H1 (cell line): ENCODE data around the gene PPM1L. TPM values are rescaled to one million over a fixed set of nuclear protein-coding genes. Genes with fewer than 3 reads are reported as not detected.

Source experiments
- BACH1 ChIP-seq: IDR thresholded peaks from 2 replicates; pipeline ENCODE4 v1.6.1; 2012; ENCODE audit warnings: low read length, improper control_type of control experiment
- CEBPB ChIP-seq: IDR thresholded peaks from 2 replicates; pipeline ENCODE4 v1.6.1; 2012; ENCODE audit warnings: low read depth, low read length
- CHD7 ChIP-seq: fragments of 300-600 bp; sonication (generic); IDR thresholded peaks from 2 replicates; pipeline ENCODE4 v1.7.1; 2012; ENCODE audit warnings: low read length, moderate library complexity, mild to moderate bottlenecking, inconsistent platforms; ENCODE audit not compliant: insufficient replicate concordance
- CTBP2 ChIP-seq: IDR thresholded peaks from 2 replicates; pipeline ENCODE4 v1.7.0; 2011; ENCODE audit warnings: borderline replicate concordance, mild to moderate bottlenecking, moderate library complexity, mixed read lengths, low read length; ENCODE audit not compliant: insufficient read depth, insufficient read length
- EP300 ChIP-seq, 2 experiments: IDR thresholded peaks; 1 replicate in 1 of 2; 2 replicates in 1 of 2; pipeline ENCODE4 v1.6.1; 2011 to 2012; ENCODE audit warnings: low read depth in 2 of 2, low read length in 2 of 2, mild to moderate bottlenecking in 2 of 2, borderline replicate concordance in 1 of 2, inconsistent platforms in 1 of 2, moderate library complexity in 1 of 2
- JUN ChIP-seq: IDR thresholded peaks from 2 replicates; pipeline ENCODE4 v1.6.1; 2011; ENCODE audit warnings: low read depth, mild to moderate bottlenecking, improper control_type of control experiment, low read length
- NRF1 ChIP-seq: IDR thresholded peaks from 2 replicates; pipeline ENCODE4 v1.6.1; 2011; ENCODE audit warnings: mild to moderate bottlenecking, low read depth, low read length, improper control_type of control experiment
- RNF2 ChIP-seq: fragments of 200-900, 300-1000 bp; sonication (generic); IDR thresholded peaks from 2 replicates; pipeline ENCODE4 v1.7.1; 2016; ENCODE audit warnings: borderline replicate concordance, low read depth, mild to moderate bottlenecking, antibody characterized with exemption, low read length; ENCODE audit not compliant: poor library complexity, severe bottlenecking; ENCODE audit errors: missing control alignments
- SIX5 ChIP-seq: IDR thresholded peaks from 2 replicates; pipeline ENCODE4 v1.6.1; 2011; ENCODE audit warnings: mild to moderate bottlenecking, low read depth, low read length
- SUZ12 ChIP-seq: fragments of 200-600 bp; sonication (generic); IDR thresholded peaks from 2 replicates; pipeline ENCODE4 v1.6.1; 2012; ENCODE audit warnings: mild to moderate bottlenecking, inconsistent platforms, low read length, moderate library complexity, mixed read lengths
- polyA plus RNA-seq, 7 experiments: library from polyadenylated mRNA; depleted of rRNA in 3 of 7; stranded (reverse) in 5 of 7; unstranded in 2 of 7; fragments of >200 nt in 5 of 7; fragments of 200-250 nt in 2 of 7; gene quantifications; 1 replicate in 5 of 7; 2 replicates in 1 of 7; 4 replicates in 1 of 7; pipeline versions ENCODE4 v1.2.1 to v1.2.3, GENCODE V29; 2011 to 2013; ENCODE audit warnings: missing spikeins in 2 of 7, mixed read lengths in 2 of 7
- total RNA-seq: library from RNA; stranded (reverse); fragmentation: NEBNext Ultra II Directional; extraction: Animal tissue kit (Norgen Biotek cat#: 25700); gene quantifications from 2 replicates; pipeline ENCODE4 v1.2.1, GENCODE V29; 2021

Gene PPM1L
- total and polyA plus RNA-seq, 2 of the 8 experiments (the other 6 are each of a cell fraction or from before 2014, with no cell fraction given) = 2.8 to 18.1 TPM

- TF ChIP-seq CHD7 (no peak), RNF2 (no peak), EP300 (IDR thresholded peaks at IDR 0.05; ENCODE audit: borderline replicate concordance in 1 of 2, low read depth in 2 of 2, low read length in 2 of 2) (no peak), JUN (no peak), SIX5 (no peak), SUZ12 (no peak), NRF1 (no peak), CEBPB (no peak), CTBP2 (no peak), BACH1 (no peak)
These were observed 2.1 kb upstream of the PPM1L start (continued) for GRCh38 chr3:160753953-160754352.
